Lower leg skin (tissue), 4 donors: Measurements from ENCODE around the gene EBF3. TPM values are rescaled to one million over a fixed set of nuclear protein-coding genes. Genes with fewer than 3 reads are reported as not detected.

Experiments
- DNase-seq, 2 donors: peaks; one replicate each; pipeline ENCODE4 v3.0.0-alpha.2; 2019; ENCODE audit warnings: low spot score in 2 of 2
- H3K4me3 ChIP-seq: fragments of 200-600 bp; sonication (generic); 2 replicates; pipeline ENCODE4 v1.5.1; 2017; ENCODE audit warnings: mild to moderate bottlenecking, low read depth; ENCODE audit not compliant: poor library complexity, severe bottlenecking
- POLR2A ChIP-seq, 2 donors: fragments of 450-650 bp; IDR thresholded peaks; one replicate each; pipeline ENCODE4 v1.6.1; 2016 to 2017; ENCODE audit warnings: antibody characterized with exemption in 2 of 2, mild to moderate bottlenecking in 1 of 2, moderate library complexity in 1 of 2
- WGBS, 2 donors: methylation state at CpG; one replicate each; pipeline ENCODE4 v1.1.5; 2018; 5-methylcytosine and 5-hydroxymethylcytosine counted together
- intact Hi-C: fragments of 100-400 bp; cut with DNase I; formaldehyde crosslinking; loops from one replicate; pipeline ENCODE4 v1.15.0; 2023; ENCODE audit warnings: low total_unique reads
- total RNA-seq, 4 donors: library from RNA; depleted of rRNA; stranded (reverse); fragments of >200 nt; gene quantifications; one replicate each; pipeline ENCODE4 v1.1.0, GENCODE V29; 2016
- TF ChIP-seq, protein P1 (sequence below), 3 donors: fragments of 450-650 bp; IDR thresholded peaks; one replicate each; pipeline ENCODE4 v1.5.1; 2016; ENCODE audit warnings: antibody characterized with exemption in 3 of 3, mild to moderate bottlenecking in 3 of 3, moderate library complexity in 2 of 3

EBF3 gene
- total RNA-seq, 4 donors from 2014 or later = 0.80 to 8.5 (median 2.4) TPM

DNA sequence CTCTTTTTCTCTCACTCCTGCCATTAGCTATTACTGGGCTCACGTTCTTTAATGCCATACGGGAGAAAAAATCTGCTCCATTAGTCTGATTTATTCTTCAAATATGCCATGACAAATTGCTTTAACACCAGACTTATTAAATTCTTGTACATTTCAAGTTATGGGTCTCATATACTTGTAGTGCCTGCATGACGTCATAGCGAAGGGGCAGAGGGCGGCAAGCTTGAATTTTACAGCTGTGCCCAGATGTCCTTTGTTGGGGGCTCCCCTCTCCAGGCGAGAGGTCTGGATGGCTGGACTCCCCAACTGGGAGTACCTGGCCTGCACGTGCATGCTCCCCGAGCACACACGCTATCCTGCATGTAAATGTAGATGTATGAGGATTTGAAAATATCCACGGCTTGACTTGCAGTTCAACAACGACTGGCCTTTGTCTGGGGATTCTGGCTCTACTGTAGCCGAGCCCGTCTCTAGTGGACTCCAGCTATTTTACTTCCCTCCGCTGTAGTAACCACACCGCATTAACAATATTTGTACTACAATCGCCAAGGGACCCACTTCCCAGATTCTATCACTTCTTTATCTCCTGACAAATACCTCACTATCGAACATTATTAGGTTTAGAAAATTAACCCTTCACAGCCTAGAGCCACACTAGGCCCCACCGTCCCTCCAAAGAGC lies 79.5 kb downstream of the EBF3 start:
- intact Hi-C loops = no loop called here
- no peak overlapping the region for H3K4me3 ChIP-seq
- WGBS, 2 donors = 78 to 86% methylated on average over 18 of the region's 18 CpGs
- DNase-seq = no peak
- TF ChIP-seq, protein P1, sequence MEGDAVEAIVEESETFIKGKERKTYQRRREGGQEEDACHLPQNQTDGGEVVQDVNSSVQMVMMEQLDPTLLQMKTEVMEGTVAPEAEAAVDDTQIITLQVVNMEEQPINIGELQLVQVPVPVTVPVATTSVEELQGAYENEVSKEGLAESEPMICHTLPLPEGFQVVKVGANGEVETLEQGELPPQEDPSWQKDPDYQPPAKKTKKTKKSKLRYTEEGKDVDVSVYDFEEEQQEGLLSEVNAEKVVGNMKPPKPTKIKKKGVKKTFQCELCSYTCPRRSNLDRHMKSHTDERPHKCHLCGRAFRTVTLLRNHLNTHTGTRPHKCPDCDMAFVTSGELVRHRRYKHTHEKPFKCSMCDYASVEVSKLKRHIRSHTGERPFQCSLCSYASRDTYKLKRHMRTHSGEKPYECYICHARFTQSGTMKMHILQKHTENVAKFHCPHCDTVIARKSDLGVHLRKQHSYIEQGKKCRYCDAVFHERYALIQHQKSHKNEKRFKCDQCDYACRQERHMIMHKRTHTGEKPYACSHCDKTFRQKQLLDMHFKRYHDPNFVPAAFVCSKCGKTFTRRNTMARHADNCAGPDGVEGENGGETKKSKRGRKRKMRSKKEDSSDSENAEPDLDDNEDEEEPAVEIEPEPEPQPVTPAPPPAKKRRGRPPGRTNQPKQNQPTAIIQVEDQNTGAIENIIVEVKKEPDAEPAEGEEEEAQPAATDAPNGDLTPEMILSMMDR (IDR thresholded peaks at IDR 0.05) = no peak
- TF ChIP-seq POLR2A (IDR thresholded peaks at IDR 0.05) = no peak

- DNase-seq = no peak
- intact Hi-C loops = no loop called here
- 54 to 60% methylated on average over 20 of the region's 20 CpGs for WGBS, 2 donors
- TF ChIP-seq POLR2A (IDR thresholded peaks at IDR 0.05) = no peak
- TF ChIP-seq, protein P1 (IDR thresholded peaks at IDR 0.05) = no peak
- no peak overlapping the region for H3K4me3 ChIP-seq
These were observed 80.3 kb downstream of the EBF3 start for GRCh38 chr10:129883626-129884397.

DNA sequence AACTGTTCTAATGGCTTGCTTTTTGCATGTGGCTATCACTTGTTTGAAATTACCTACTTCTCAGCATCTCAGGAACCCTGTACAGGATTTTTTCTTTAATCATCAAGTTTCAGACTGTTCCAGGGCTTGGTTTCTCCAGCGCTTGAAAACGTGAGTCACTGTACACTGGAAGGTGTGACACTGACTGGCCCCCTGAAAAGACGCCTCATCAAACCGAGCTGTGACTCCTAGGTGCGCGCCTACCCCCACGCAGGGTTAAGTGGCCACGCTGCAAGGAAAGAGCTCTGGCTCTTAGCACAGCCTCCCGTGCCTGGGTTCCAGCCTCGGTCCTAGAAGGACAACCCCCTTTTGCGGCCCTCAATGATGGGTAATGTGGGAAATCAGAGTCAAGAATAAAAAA lies 81.0 kb downstream of the EBF3 start:
- no peak overlapping the region for H3K4me3 ChIP-seq
- intact Hi-C loops = no loop called here
- 83 to 87% methylated on average over 11 of the region's 11 CpGs for whole genome bisulfite sequencing, 2 donors
- DNase-seq = no peak
- TF ChIP-seq, protein P1 (IDR thresholded peaks at IDR 0.05) = no peak
- no peak for TF ChIP-seq POLR2A (IDR thresholded peaks at IDR 0.05)

DNA sequence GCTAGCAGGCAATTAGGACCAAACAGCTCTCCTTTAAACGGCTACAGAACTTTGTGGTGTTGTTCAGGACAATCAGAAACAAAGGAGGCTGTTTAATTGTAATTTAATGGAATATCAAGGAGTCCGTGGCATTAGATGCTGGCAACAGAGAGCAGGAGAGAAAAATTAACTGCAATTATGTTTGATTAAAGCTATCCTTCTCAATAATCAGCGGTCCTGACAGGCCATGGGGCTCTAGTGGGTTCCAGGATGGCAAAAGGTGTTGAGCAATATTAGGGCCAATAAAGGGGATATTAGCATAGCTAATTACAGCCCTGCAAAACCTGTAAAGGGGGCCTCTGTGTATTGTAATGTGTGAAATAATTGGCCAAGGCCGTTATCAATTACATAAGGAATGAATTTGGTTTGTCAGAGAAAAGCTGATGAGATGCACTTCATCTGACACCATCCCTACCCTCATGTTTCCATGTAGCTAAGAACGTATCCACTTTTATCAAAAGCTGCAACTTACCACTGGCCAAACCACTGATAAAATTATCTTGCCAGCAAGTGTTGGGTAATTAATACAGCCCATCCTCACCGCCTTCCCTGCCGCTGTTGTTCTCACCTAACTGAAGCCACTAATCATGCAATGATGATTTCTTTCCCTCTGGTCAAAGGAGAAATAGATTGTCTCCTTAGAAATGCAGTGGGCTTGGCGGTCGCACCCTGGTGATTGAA lies 81.6 kb downstream of the EBF3 start:
- DNase-seq = no peak
- WGBS, 2 donors = 79 to 82% methylated on average over 9 of the region's 9 CpGs
- no peak overlapping the region for H3K4me3 ChIP-seq
- intact Hi-C loops = no loop called here
- no peak for TF ChIP-seq POLR2A (IDR thresholded peaks at IDR 0.05)
- TF ChIP-seq, protein P1 (IDR thresholded peaks at IDR 0.05) = no peak

- no peak overlapping the region for H3K4me3 ChIP-seq
- TF ChIP-seq POLR2A (IDR thresholded peaks at IDR 0.05) = no peak
- TF ChIP-seq, protein P1 (IDR thresholded peaks at IDR 0.05) = no peak
- intact Hi-C loops = no loop called here
- DNase-seq = no peak
- WGBS, 2 donors = 63 to 77% methylated on average over 6 of the region's 6 CpGs
These were observed 82.4 kb downstream of the EBF3 start for GRCh38 chr10:129881641-129882040.
